ENCODE data around the gene TPP1.

Gene TPP1

GRCh38 chr11:6627762-6628241 is 8.6 kb upstream of the TPP1 start:
- DNase-seq (ENCODE audit: low read depth), result no peak

GRCh38 chr11:6626971-6627761 is 7.9 kb upstream of the TPP1 start:
- no peak for DNase-seq (ENCODE audit: low read depth)

GRCh38 chr11:6625832-6626420 is 6.7 kb upstream of the TPP1 start:
- DNase-seq (ENCODE audit: low read depth), result no peak

GRCh38 chr11:6625156-6625831 is 6.1 kb upstream of the TPP1 start:
- no peak for DNase-seq (ENCODE audit: low read depth)

GRCh38 chr11:6623391-6624363 is 4.5 kb upstream of the TPP1 start:
- DNase-seq (ENCODE audit: low read depth), result no peak

- no peak for DNase-seq (ENCODE audit: low read depth)
Observed at GRCh38 chr11:6622261-6623171, 3.3 kb upstream of the TPP1 start.

- DNase-seq (ENCODE audit: low read depth), result no peak
Observed at GRCh38 chr11:6621711-6622211, 2.5 kb upstream of the TPP1 start.

- DNase-seq (ENCODE audit: low read depth), result no peak
Observed at GRCh38 chr11:6620636-6621035, 1.4 kb upstream of the TPP1 start.

- peak; percentile 41 for DNase-seq (ENCODE audit: low read depth)
Observed at GRCh38 chr11:6618117-6619003, 862 bp downstream of the TPP1 start.

GRCh38 chr11:6617315-6617781 is 1.9 kb downstream of the TPP1 start:
- DNase-seq (ENCODE audit: low read depth), result no peak

- DNase-seq (ENCODE audit: low read depth), result no peak
Observed at GRCh38 chr11:6616596-6617250, 2.5 kb downstream of the TPP1 start.

- no peak for DNase-seq (ENCODE audit: low read depth)
Observed at GRCh38 chr11:6615882-6616585, 3.2 kb downstream of the TPP1 start.

- DNase-seq (ENCODE audit: low read depth), result no peak
Observed at GRCh38 chr11:6615046-6615445, 4.2 kb downstream of the TPP1 start.

- DNase-seq (ENCODE audit: low read depth), result no peak
Observed at GRCh38 chr11:6614446-6614845, 4.8 kb downstream of the TPP1 start.

- DNase-seq (ENCODE audit: low read depth), result no peak
Observed at GRCh38 chr11:6613496-6613895, 5.7 kb downstream of the TPP1 start.

GRCh38 chr11:6612213-6613041 is 6.8 kb downstream of the TPP1 start, which contains the start of gene TAF10:
Gene TAF10 (minus strand): TSS chr11:6612216. CDS start chr11:6612189, 27 bp downstream.
- peak; percentile 91 for DNase-seq (ENCODE audit: low read depth)

GRCh38 chr11:6611963-6612212 is 7.3 kb downstream of the TPP1 start:
- no peak for DNase-seq (ENCODE audit: low read depth)
